HG03135 (cell line): ENCODE measurements around the gene NRXN3.

Experiments
- ATAC-seq: cut with Tn5 transposase; IDR thresholded peaks from one replicate; pipeline ENCODE4 v1.9.1; 2021; ENCODE audit warnings: mild to moderate bottlenecking, moderate library complexity; ENCODE audit not compliant: unreplicated experiment

NRXN3 gene

DNA sequence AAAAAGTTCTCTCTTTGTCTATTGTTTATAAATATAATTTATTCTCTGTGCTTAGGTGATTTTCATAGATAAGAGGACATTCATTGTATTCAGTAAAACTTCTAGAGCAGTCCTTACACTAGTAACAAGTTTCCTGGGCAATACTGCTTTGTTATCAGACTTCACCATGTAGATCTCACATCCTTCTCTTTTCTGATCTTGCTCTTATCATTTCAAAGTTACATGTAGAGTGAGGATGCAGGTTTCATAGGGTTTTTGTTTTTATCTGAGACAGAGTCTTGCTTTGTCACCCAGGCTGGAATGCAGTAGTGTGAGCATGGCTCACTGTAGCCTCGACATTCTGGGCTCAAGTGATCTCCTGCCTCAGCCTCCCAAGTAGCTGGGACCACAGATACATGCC lies 1251.6 kb downstream of the NRXN3 start:
- ATAC-seq = no peak

DNA sequence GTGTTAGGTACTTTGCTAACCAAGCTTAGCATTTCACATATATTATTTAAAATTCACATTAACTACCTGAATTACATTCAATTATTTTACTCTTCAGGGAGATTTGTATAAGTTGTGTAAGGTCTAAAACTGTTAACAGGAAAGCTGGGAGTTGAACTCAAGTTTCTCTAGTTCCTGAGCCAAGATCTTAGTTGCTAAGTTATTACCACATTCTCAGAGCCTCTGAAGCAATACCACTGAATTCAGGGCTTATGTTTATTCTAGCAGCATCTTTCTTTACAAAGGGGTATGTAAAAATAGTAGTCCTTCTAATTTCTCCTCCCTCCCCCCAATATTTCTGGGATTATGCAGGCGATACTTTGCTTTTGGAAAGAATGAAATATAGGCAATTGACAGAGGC lies 1254.3 kb downstream of the NRXN3 start:
- ATAC-seq = no peak

DNA sequence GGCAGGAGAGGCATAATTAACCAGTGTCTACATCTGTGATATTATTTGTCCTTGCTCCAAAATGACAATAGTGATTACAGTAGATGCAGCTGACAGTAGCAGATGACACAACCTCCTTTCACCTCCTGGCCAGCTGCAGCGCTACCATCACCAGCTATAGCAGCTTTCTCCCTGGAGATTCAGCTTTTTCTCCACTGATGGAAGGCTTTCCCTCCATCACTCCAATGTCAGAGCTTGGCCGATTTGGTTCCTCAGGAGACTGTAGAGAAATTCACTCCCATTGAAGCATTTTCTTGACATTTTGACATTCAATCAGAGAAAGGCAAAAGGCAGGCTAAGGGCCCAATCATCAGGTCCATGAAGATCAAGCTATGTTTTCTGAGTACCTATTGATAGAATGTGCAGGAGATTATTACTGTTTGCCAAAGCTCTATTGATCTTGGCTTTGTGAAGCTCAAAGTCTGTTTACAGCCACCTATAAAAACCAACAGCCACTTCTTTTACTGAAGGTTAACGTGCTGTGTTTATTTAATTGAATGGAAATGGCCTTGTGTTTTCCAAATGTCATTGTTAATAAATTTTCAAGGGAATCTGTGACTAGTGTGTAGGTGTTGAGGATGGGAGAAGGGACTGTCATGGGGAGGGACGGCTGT lies 1256.1 kb downstream of the NRXN3 start:
- no peak for ATAC-seq

GRCh38 chr14:79432640-79433039 lies 1262.5 kb downstream of the NRXN3 start:
- no peak for ATAC-seq

- no peak for ATAC-seq
These were observed 1266.2 kb downstream of the NRXN3 start for GRCh38 chr14:79436335-79436734.

- no peak for ATAC-seq
These were observed 1267.8 kb downstream of the NRXN3 start for GRCh38 chr14:79437951-79438350.

DNA sequence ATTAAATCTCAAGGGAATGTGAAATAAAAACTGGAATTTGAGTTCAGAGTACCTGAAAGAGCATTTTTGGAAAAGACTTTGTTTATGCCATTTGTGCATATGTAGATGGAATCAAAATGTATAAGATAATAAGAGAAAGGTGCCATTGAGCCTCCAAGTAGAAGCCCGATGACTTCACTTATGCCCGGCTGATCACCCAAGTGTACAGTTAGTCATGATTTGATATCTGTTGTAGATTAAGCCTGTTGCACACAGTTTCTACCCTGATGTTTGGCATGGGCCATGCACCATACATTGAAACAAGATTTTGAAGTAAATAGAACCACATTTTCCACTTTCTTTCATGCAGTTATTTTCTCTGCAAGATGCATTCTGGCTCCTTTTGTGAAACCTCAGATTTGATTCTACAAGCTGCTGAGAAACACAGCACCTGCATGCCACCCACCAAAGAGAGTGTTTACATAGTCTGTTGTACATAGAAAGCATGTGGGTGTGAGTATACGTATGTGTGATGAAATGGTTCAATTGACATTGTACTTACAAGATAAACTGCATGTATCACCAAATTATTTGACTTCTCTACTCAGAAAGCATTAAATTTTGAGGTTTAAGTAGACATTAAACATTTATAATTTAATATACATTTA lies 1268.6 kb downstream of the NRXN3 start:
- ATAC-seq = no peak

- ATAC-seq = no peak
These were observed 1272.6 kb downstream of the NRXN3 start for GRCh38 chr14:79442786-79443185.

- no peak for ATAC-seq
These were observed 1273.4 kb downstream of the NRXN3 start for GRCh38 chr14:79443602-79444001.

GRCh38 chr14:79448960-79449359 lies 1278.8 kb downstream of the NRXN3 start:
- ATAC-seq = no peak

DNA sequence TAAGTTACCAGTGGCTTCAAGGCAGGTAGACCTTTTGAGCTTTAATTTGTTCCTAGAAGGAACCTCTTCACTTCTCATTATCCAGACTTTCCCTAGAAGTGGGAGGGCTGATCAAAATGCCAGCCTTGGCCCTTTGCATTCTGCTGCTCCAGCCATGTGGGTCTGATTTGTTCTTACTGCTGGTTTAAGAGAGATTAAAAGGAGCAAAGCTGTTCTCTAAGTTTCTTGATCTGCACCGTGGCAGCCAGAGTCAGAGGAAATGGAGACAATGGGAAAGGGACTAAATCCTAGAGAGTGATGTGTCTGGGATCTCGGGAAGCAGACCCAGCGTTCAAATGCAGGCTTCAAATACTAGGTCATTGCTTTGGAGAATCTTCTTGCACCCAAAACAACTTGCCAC lies 1281.4 kb downstream of the NRXN3 start:
- no peak for ATAC-seq

DNA sequence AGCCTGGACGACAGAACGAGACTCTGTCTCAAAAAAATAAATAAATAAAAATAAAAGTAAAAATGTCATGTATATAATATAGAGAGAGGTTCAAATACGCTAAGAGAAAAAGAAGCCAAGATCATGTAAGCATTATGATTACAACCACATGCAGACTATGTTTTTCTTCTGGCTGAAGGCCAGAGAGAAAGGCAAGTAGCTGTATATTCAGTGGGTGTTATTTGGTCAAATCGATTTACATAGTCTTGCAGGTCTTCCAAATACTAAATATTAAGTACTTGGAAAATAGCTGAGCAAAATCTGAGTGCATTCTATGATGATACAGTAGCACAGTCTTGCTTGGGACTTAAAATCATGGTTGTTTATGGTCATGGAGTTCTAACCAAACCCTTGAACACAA lies 1283.1 kb downstream of the NRXN3 start:
- ATAC-seq = no peak

GRCh38 chr14:79464468-79464867 lies 1294.3 kb downstream of the NRXN3 start:
- no peak for ATAC-seq

DNA sequence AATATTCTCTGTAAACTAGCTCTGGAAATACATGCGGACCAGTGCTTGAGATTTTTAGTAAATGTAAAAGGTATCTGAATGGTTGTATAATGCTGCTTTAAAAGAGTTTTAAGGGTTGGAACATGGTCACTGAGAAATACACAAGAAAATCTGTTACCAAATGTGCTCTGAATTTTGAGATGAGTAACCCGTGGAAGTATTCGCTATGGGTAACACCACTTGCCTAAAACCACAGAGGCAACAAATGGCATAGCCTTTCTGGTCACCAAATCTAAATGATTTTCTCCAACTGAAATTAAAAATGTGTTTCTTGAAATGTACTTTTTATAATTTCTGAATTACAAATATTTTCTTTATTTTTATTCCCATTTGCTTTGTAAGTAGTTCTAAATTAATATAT lies 1295.5 kb downstream of the NRXN3 start:
- ATAC-seq = no peak

DNA sequence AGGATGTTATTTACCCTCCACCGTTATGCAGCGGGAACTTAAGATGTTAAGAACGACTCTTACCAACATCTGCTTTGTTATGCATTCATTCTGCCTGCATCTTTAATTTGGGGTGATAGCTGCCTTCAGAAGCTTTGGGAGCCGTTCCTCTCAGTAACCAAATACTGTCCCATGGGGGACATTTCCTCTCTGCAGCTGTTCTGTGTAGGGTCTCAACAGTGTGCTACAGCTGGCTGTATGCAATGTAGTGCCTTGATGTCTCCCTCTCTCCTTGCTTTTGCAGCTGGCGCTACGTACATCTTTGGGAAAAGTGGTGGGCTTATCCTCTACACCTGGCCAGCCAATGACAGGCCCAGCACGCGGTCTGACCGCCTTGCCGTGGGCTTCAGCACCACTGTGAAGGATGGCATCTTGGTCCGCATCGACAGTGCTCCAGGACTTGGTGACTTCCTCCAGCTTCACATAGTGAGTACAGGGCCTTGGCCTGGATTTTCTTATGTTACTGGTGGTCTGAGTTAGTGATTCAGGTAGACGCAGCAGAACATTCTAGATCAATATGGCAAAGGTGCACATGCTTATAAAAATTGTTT lies 1296.9 kb downstream of the NRXN3 start:
- ATAC-seq = no peak

DNA sequence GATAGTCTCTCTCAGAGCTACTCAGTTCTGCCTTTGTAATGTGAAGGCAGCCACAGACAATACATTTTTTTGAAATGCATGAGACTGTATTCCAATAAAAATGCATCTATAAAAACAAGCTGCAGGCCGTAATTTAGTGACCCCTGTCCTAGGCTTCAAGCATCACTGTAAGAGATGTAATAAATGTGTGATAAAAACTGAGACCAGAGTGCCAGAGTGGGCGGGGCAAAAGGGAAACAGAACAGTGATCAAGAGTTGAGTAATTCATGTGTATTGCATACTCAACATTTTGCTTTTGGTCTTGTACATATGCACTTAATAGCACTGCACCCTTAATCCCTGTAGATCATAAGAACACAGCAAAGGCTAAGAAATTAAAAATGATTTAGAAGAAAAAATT lies 1297.7 kb downstream of the NRXN3 start:
- no peak for ATAC-seq

DNA sequence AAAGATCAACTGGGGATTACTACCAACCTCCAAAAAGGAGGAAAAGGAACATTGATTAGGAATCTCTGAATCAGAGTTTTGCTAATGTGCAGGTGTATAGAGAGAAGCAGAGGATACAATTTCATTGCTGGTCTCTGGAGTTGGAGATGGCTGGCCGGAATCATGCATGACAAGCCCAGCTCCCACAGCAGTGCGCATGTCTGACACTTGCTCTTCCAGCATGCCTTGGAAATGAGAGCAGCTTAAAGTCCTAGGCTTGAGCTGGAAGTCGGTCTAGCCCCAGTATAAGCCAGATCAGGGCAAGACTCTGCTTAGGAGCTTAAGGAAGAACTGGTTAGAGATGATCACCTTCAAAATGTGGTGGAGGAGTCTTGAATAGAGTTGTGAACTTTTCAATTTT lies 1298.3 kb downstream of the NRXN3 start:
- ATAC-seq = no peak

GRCh38 chr14:79473651-79474050 lies 1303.5 kb downstream of the NRXN3 start:
- no peak for ATAC-seq

DNA sequence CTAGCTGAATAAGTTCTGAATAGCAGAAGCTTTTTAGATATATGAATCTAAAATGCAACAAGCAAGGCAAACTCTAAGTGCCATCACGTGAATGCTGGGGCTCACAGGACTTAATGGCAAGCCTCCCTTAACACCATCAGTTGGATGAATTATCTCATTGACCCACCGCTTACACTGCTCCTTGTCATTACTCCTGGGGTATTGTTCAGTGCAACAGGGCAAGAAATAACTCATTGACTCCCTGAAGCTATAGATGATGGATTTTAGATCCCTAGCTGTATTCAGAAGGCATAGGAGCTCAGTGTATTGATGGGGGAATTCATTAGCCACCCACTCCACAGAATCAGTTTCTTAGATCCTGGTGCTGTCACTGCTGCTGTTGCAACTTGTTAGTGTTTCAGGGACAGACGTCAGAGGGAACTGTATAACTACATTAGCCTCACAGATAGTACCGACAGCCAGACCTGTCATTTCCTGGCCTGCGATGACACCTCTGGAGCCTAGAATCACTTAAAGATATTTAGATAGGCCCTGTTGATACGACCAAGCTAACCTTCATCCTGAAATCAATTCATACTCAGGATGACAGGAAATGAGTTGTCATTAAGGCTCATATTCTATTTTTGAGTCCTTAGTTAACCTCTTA lies 1305.8 kb downstream of the NRXN3 start:
- no peak for ATAC-seq

DNA sequence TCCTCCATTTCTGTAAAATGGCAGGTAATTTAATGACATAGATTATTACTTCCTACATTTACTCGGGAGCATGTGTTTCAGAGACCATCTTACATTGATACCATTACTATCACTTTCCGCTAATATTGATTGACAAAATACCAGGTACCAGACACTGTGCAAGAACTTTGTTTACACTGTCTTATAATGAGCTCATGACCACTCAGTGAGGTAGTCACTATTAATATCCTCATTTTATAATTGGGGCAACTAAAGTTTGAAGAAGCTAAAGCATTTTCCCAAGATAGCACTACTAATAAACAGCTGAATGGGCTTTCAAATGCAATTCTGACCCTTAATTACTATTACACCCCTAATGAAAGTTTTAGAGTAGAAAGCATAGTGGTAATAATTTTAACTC lies 1306.4 kb downstream of the NRXN3 start:
- no peak for ATAC-seq

- ATAC-seq = no peak
These were observed 1310.0 kb downstream of the NRXN3 start for GRCh38 chr14:79480212-79480611.

- ATAC-seq = no peak
These were observed 1312.7 kb downstream of the NRXN3 start for GRCh38 chr14:79482825-79483224.
